Measurements from ENCODE around the gene BCAS3.

BCAS3 gene

GRCh38 chr17:61307905-61308886 is 630.5 kb downstream of the BCAS3 start:
- no peak for DNase-seq

DNA sequence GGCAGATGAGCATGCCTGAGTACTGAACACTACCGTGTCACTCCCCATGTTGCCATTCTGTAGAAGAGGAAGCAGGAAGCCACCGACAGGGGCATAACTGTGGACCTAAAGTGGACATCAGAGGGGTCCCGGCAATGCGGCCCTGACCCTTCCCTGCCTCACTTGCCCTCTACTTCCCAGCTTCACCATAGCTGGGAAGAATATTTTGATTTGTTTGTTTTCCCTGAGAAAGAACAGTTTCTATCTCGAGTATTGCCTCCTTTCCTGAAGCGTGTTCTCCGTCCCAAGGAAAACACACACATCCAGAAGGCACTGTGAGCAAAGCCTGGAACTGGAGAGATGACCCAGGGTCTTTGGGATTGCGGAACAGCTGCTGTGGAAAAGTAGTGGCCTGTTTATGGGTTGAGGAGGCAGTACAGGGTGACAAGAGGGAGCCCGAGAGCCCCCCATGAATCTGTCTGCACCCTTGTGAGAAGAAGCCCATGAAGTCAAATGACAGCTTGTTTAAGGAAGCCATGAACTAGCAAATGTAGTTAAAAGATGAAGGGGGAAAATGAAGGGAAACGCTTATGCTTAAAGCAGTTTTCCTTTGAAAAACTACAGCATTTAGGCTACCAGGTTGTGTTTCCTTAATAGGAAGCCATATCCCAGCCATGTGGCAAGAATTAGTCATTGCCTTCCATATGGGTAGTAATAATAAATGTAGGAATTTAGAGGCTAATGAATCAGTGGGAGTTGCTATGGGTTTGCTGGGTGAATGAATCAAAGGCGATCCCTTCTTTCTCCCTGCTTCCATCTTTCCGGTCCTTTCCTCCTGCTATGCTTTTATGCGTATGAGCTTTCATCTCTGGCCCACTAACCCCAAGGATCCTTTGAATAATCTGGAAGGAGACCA is 632.0 kb downstream of the BCAS3 start:
- DNase-seq = no peak

DNA sequence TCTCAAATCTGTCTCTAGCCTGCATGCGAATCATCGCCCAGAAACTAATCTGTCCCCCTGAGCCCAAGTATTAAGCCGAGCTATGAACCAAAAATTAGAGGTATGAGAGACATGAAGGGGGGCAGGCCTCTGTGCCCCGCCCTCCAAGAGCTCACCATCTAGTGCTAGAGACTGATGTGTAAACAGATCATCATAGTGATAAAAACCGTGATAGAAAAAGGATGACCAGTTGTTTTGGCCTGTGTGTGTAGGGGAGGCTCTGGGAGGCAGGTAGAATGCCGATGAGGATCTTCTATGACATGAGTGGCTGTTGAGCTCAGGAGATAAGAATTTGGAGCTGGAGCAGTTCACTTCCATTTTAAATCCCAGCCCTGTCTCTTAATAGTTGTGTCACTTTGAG is 632.9 kb downstream of the BCAS3 start:
- DNase-seq = no peak

GRCh38 chr17:61312406-61313295 is 635.0 kb downstream of the BCAS3 start:
- DNase-seq = no peak

GRCh38 chr17:61313461-61314326 is 636.0 kb downstream of the BCAS3 start:
- DNase-seq = no peak

DNA sequence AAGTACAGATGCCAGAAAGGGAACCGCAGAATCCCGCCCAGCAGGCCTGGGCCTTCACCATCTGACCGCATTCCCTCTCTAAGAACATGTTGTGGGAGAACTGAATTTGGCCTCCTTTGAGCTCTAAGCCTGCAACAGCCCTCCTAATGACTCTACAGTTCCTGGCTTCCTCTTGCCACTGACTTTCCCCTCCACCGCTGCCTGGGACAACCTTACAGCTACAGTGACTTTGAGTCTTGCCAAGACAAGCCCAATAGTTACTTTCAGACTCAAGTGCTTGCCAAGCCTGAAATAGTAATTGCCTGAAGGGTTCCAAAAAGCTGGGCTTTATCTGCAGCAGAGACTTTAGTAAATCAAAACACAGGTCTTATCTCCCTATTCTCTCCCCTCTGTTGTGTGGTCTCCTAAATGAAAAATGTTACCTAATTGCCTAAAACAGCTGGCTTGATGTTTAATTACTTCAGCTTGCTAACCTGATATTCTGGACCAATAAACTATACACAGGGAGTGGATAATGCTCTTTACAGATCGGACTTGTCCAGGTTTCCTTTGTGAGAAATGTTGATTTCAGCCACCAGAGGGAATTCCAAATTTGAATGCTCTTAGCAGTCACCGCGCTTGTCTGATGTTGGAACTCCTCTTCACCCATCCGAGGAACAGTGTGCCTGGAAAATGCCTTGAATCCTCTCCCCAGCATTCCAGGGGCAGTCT is 636.9 kb downstream of the BCAS3 start:
- DNase-seq = no peak

GRCh38 chr17:61316633-61317032 is 639.0 kb downstream of the BCAS3 start:
- DNase-seq = no peak

DNA sequence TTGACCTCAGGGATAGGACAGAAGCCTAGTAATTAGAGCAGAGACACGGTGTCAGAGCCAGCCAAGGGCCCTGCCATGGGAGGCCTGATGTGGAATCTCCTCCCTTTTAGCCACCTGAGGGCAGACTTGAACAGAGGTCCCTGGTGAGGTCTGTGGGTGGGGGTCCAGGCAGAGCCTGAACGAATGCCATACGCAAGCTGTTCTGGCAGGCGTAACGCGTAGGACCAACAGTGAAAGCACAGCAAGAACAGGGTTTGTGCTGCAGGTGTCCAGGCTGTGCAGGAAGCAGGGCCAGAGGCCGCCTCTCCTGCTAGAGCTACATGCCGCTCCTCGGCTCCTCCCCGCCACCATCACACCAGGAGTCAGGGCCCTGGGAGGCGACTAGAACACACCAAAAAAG is 640.1 kb downstream of the BCAS3 start:
- no peak for DNase-seq

- no peak for DNase-seq
These were observed 641.0 kb downstream of the BCAS3 start for GRCh38 chr17:61318684-61319098.

DNA sequence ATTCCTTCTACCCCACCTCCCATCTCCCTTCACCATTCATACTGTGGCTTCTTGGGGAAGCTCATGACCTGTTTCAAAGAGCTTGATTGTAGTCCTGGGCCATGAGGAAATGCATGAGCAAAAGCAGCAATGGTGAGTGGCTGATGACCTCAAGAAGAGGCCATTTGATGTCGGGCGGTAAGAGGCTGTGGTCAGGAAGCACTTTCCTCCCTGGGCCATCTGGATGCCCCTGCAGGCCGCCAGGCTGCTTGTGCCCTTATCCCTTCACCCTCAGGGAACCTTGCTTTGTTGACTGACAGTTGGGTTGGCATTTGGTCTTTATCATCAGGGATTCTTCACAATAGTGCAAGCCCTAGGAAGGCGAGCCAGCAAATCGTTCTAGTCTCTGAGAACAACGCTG is 643.7 kb downstream of the BCAS3 start:
- no peak for DNase-seq

- DNase-seq = no peak
These were observed 644.8 kb downstream of the BCAS3 start for GRCh38 chr17:61322325-61323002.

DNA sequence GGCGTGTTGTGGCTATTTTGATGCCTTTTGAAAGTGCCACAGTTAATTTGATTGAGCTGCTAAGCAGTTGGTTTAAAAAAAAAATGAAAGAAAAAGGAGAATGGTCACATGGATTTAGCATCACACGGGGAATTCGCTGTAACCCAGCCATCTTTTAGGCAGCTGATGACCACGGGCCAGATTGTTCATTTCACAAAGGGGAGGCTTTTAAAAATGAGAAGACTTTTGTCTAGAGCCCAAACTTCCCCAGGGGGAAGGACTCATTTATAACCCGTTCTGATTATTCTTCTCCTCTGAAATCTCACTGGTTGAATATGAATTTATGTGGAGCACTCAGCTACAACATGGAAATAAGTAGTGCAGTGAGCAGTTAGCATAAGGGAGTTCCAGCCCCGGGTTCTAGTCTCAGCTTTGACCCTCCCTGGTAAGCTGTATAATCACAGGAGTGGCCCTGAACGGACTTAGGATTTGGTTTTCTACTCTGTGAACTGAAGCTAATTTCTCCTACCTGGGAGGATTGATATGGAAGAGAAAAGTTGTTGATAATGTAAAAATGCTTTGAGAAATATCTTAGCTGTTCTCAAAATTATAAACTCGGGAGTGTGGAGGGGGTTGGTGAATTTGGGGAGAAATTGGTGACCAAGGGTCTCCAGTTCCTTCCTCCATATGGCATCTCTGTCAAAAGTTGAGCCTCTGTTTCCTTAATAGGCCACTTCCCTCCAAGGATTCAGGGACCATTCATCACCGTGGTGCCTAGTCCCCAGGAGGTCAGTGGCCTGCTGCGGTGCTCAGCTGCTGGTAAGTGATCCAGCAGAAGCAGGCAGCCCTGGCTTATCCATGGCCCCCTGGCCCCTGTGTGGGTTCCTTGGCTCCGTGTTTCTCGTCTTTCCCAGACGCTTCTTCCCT is 645.6 kb downstream of the BCAS3 start:
- no peak for DNase-seq

- DNase-seq = no peak
These were observed 646.5 kb downstream of the BCAS3 start for GRCh38 chr17:61323909-61324868.

DNA sequence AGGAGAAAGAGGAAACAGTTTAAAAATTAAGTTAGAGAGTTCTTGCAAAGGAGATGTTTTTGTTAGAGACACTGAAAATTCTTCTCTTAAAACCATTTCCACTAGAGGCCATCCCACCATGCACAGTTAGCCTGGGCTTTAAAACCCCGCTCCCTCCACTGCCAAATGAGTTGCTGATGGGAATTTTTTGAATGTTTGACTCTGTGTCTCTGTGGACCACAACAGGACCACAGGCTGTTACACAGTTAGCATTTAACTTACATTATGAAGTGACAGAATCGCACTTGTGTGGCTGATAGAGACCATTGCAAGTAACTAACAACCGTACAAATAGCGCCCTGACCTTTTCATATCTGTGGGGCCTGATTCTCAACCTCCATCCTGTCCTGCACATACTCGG is 647.3 kb downstream of the BCAS3 start:
- DNase-seq = no peak

- no peak for DNase-seq
These were observed 647.9 kb downstream of the BCAS3 start for GRCh38 chr17:61325382-61326073.

DNA sequence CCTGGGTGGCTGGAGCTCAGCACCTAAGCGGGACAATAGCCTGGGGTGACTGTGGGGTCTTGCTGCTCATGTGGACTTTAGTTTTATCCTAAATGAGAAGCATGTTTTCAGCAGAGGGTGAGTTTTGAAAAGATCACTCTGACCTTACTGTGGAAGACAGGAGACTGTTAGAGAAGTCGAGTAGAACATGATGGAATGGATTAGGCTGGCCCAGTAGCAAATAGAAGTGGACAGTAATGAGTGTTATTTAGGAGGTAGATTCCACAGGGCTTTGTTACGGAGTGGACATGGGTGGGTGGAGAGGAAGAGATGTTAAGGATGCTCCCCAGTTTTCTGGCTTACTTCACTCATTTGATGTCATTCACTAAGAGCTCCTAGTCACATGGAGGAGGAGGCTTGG is 648.7 kb downstream of the BCAS3 start:
- no peak for DNase-seq

DNA sequence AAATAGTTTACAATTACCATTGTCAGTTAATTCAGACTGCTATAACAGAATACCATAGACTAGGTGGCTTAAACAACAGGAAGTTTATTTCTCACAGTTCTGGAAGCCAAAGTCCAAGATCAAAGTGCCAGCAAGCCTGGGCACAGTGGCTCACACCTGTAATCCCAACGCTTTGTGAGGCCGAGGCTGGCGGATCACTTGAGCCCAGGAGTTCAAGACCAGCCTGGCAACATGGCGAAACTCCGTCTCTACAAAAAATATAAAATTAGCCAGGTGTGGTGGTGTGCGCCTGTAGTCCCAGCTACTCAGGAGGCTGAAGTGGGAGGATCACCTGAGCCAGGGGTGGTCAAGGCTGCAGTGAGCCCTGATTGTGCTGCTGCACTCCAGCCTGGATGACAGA is 650.7 kb downstream of the BCAS3 start:
- DNase-seq = no peak
